GM20431 (cell line): Measurements from ENCODE around the gene TMEM201.
"Not testable (repeated sequence)": the region's sequence is repeated elsewhere in the genome, so short reads cannot be mapped to it uniquely, and the experiment has no call there.

Experiments
- in situ Hi-C: fragments of 300-500 bp; cut with MseI, MboI; formaldehyde crosslinking; loops from one replicate; pipeline ENCODE4 v1.15.0; 2020; ENCODE audit warnings: low sequenced_read_pairs; ENCODE audit not compliant: unreplicated experiment

TMEM201 gene

DNA sequence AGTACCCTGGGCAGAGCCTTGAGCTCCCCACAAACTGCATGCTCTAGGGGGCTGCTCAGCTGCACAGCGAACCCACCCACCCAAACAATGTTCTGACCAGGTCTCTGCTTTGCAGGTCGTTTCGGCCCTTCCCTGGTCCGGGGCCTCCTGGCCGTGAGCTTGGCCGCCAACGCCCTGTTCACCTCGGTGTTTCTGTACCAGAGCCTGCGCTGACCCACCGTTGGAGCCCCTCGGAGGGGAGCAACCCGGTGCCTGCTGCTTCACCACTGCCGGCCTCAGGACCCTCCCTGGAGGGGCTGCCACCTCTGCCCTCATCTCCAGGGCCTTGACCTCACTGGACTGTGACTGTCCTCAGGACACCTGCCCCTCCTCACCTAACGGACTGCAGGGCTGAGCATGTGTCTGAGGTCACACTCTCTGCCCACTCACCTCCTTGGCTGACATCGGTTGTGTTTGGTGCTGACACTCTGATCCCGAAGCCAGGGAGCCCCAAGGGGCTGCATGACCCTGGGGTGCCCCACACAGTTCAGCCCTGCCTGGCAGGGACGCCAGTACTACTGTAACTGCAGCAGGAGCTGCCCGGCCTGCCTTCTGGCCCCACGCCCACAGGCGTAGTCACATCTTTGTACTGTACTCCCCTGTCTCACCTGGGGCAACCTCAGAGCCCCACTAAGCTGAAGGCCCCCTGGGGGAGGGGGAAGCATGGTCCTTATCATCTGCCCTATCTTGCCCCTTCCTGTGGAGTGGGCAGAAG, 24.3 kb downstream of the TMEM201 start:
- in situ Hi-C loops: loop anchor here (25.0 kb wide), 1 partner anchor 249 kb away; no protein-coding TSS in a partner anchor

DNA sequence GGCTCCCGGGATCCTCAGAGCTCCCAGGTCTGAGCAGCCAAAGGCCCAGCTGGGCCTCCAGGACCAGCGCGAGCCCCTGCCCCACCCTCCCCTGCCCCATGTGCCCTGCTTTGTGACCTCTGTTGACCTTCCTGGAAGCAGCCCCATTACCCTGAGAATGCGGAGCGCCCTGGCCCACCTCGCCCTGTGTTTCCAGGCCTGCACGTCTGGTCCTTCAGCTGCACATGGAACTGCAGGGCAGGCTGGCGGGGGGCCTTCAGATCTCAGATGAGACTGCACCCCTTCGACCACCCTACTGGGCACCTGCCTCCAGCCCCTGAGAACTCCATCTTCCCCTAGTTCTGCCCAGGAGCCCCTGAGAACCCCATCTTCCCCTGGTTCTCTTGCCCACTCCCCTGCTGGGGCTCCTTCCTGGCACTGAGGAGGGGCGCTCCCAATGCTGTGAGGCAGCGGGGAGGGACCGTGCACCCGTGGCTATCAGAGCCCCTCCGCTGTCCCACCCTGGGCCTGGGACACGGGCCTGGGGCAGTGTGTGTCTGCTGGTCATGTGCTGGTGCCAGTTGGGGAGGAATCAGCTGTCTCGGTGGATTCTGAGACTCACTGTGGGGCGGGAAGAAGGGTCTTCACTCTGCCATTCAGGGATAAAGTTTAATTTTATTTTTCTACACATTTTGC, 25.1 kb downstream of the TMEM201 start:
- in situ Hi-C loops: loop anchor here (25.0 kb wide), 1 partner anchor 249 kb away; no protein-coding TSS in a partner anchor

DNA sequence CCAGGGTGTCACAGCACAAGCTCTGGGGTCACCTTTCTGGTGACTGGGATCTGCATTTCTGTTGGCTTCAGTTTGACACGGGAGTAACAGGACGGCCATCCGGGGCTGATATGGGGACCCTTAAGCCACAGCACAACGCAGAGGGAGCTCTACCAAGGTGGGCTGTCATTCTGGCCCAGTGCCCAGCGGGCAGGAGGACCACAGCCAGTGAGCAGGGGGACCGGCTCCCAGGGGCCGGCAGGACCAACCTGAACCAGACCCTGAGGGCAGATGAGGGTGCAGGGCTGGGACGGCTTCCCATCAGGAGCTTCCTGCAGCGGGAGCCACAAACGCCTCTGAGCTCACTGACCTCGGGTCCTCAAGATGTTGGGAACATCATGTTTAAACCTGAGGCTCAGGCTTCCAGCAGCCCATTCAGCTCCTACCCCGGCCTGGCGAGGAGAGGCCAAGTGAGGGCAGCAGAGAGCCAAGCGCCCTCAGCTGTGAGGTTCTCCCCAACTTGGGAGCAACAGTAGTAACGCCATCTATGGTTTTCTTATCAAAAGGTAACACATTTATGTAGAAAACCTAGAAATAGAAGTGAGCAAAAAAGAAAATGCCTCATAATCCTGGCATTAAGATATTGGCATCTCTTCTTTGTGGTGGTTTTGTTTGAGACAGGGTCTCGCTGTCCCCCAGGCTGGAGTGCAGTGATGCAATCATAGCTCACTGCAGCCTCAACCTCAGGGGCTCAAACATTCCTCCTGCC, 26.8 kb downstream of the TMEM201 start:
- in situ Hi-C loops: loop anchor here (25.0 kb wide), 1 partner anchor 247 kb away; no protein-coding TSS in a partner anchor

DNA sequence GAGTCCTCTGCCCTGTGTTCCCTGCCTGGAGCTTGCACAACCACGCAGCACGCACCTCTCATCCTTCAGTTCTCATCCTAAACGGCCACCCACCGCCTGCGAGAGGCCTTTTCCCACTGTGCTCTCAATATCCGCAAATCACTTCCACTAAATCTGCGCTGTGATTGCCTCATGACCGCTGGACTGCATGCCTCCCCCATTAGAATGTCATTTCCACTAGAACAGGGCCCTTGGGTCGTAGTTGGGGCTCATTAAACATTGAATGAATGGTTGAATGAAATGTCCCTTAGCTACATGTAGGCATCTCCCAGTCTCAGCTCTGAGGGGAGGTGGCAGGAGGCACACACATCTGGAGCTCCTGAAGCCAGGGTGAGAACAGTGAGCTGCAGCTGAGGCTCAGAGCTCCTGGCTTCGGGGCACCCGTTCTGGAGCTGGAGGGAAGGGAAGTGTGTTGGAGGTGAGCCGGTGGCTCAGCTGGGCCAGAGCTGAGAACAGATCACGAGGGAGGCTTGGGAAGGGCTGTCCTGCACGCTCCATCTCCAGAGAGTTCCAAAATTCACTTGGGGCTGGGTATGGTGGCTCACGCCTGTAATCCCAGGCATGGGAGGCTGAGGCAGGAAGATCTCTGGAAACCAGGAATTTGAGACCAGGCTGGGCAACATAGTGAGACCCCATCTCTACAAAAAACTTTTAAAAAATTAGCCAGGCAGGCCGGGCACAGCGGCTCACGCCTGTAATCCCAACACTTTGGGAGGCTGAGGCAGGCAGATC, 30.4 kb downstream of the TMEM201 start:
- in situ Hi-C loops: loop anchor here (25.0 kb wide), 1 partner anchor 243 kb away; no protein-coding TSS in a partner anchor

DNA sequence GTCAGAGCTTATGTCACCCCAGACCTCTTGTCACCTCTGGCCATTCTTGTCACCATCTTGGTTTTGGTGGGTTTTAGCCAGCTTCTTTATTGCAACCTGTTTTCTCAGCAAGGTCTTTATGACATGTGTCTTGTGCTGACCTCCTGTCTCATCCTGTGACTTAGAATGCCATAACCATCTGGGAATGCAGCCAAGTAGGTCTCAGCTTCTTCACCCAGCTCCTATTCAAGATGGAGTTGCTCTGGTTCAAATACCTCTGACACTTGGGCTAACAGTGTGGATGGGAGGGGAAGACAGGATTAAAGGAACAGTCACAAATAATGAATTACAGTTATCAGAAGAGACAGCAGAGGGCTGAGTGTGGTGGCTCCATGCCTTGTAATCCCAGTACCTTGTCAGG, 32.3 kb downstream of the TMEM201 start:
- in situ Hi-C loops: loop anchor here (25.0 kb wide), 1 partner anchor 241 kb away; no protein-coding TSS in a partner anchor

DNA sequence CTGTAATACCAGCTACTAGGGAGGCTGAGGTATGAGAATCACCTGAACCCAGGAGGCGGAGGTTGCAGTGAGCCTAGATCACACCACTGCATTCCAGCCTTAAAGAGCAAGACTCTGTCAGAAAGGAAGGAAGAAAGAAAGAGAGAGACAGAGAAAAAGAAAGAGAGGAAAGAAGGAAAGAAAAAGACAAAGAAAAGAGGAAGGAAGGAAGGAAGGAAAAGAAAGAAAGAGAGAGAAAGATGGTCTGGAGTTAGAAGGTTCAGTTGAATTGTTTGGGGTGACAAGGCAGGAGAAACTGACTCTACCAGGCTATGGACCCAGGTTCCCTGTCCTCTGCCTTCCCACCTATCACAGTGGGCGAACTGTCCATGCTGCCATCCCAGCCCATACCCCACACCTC, 35.4 kb downstream of the TMEM201 start:
- in situ Hi-C loops: loop anchor here (25.0 kb wide), 1 partner anchor 238 kb away; no protein-coding TSS in a partner anchor

DNA sequence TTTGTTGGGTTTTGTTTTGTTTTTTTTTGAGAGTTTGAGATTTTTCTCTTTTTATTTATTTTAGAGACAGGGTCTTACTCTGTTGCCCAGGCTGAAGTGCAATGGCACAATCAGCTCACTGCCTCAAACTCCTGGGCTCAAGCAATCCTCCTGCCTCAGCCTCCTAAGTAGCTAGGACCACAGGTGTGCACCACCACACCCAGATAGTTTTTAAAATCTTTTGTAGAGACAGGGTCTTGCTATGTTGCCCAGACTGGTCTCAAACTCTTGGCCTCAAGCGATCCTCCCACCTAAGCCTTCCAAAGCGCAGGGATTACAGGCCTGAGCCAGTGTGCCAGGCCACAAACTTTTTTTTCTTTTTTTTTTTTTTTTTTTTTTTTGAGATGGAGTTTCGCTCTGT, 36.3 kb downstream of the TMEM201 start:
- in situ Hi-C loops: not testable (repeated sequence)

DNA sequence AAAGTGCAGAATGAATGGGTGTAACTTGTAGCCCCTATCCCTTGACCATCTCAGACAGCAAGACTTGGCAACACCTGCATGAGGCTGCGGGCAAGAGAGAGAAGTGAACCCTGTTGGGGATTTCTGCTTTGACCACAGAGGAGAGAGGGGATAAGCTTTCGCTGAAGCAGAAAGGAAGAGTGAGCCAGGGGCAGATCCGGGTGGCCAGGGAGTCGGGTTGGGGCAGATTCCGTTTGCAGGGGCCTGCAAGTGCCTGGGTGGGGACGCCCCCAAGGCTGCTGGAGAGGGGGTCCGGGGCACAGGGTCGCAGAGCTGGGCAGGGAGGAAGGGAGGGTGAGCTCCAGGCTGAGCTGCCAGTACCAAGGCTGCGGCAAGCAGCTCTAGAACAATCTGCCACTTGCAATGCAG, 37.5 kb downstream of the TMEM201 start:
- in situ Hi-C loops: no loop called here

DNA sequence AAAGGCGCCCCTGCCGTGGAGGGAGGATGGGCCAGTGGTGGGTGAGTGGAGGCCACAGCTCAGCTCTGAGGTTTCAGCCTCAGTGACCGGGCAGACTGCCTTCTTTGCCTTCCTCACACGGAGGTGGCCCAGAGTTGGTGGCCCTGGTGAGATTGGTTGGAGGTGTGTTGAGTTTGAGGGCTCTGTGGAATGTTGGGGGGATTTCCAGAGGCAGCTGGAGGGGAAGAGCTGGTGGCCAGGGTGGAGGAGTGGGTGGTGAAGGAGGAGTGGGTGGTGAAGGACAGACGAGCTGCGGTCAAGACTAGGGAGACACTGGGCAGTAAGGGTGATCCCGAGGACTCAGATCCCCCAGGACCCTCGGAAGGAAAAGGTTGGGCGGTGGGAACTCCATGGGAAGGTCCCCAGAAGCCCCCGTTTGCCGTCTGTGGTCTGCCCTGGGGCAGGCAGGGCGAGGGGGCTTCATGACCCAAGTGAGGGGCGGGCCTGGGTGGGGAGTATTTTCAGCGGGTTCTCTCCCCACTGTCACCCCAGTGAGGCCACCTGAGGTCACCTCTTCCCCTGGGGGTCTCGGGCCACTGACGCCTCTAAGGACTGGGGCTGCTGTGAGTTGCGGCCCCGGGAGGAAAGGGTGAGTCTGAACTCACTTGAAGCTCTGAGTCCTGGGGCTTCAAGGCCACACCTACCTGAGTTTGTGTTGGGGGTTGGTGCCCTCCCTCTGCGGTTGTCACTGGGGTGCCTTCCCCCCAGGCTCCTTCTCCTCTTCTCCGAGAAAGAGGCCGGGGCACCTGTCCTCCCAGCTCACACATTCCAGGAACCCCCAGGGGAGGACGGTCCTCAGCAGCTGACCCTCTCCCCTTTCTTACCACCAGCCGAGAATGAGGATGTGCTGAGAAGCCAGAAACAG, 40.1 kb downstream of the TMEM201 start:
- in situ Hi-C loops: no loop called here

DNA sequence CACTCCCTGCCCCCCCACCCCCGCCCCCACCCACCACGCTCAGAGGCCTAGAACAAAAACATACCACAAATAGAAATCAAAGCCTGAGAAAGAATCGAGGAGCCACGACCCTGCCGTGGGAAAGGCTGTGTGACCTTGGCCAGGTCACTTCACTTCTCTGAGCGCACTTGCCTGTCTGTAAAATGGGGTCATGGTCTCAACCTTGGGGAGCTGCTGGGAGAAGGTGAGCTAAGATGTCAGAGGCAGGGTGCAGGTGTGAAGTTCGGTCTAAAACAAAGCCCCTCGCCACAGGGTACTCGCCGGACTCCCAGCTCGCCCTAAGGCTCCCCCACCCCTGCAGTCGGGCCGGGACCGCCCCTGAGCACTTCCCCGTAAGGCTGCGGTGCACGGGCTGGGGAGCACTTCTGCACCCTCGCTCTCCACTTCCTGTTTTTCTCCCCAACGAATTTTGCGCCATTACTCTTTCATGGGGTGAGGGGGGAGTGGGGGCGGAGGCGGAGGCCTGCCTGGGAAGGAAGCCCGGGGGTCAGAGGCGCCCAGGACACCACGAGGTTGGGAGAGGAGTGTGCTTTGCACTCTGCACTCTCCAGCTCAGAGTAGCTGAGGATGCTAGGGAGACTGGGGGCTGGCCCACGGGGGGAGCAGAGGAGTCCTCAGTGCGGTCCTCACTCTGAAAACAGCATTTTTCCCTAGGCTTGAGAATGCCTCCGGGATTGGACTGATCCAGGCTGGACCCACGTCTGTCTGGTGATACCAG, 40.9 kb downstream of the TMEM201 start:
- in situ Hi-C loops: no loop called here

DNA sequence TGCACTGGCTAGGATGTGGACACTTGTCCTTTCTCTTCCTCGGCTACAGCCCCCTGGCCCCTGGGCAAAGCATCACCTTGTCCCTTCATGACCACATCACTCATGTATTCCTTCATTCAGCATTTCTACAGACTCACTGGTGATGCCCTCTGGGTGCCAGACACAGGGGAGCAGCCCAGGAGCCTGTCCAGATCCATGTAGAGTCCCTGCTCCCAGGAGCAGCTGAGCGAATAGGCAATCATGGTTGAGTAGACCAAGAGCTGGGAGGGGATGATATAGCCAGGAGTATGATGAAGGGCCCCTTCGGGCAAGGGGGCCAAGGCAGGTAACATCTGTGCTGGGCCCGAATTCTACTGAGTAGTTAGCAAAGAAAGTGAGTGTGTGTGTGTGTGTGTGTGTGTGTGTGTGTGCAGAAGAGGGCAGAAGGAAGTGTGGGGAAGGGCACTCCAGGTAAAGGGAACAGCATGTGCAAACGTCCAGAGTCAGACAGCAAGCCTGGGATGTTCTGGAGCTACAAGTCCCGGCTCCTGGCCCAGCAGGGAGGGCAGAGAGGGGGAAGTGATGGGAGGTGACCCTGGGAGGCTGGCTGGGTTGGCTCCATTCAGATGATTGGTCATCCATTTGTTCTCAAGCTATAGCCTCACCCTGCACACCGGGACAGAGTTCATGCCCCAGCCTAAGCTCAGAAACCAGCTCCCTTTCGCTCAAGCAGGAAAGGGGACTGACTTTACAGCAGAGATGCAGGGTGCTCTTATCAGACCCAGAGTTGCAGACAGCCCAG, 41.8 kb downstream of the TMEM201 start:
- in situ Hi-C loops: no loop called here

DNA sequence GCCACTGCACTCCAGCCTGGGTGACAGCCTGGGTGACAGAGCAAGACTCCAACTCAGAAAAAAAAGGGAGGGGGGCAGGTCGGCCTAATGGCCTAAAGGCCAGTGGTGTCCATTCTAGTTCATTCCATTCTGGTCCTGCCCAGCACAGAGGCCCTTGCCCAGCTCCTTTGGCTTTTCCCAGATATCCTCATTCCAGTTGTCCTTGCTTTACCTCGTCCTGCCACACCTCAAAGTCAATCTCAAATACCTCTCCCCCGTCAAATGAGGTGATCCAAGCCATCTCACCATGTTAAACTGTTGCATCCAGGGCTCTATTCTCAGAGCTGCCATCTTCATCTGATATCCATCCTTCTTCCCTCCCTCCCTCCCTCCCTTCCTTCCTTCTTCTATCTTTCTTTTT, 42.9 kb downstream of the TMEM201 start:
- in situ Hi-C loops: no loop called here

DNA sequence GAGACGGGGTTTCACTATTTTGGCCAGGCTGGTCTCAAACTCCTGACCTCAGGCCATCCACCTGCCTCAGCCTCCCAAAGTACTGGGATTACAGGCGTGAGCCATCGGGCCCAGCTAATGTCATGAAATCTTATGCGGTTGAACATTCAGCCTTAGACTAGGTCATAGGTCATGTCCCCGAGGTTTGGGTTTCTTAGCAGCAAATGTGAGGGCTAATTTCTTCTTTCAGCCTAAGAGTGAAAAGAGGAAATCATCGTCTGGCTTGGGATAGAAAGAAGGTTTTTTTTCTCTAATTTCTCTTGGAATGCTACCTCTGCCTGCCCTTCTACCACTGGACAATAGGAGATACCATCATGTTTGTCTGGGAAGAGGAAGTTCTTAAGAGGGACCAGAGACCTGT, 44.8 kb downstream of the TMEM201 start:
- in situ Hi-C loops: no loop called here

DNA sequence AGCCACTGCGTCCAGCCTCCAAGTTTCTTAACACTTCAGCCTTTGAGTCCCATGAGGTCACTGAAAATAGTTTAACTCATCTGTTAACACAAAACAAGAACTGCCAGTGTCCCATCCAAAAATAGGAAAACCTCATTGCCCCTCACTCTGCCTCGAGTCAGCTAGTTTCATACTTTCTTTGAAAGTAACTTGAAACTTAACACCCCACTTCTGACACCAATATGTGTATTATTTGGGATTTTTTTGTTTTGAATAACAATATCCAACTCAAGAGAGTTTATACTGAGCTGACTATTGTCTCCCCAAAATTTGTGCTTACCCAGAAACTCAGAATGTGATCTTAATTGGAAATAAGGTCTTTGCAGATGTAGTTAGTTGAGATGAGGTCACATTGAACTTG, 45.9 kb downstream of the TMEM201 start:
- in situ Hi-C loops: no loop called here

DNA sequence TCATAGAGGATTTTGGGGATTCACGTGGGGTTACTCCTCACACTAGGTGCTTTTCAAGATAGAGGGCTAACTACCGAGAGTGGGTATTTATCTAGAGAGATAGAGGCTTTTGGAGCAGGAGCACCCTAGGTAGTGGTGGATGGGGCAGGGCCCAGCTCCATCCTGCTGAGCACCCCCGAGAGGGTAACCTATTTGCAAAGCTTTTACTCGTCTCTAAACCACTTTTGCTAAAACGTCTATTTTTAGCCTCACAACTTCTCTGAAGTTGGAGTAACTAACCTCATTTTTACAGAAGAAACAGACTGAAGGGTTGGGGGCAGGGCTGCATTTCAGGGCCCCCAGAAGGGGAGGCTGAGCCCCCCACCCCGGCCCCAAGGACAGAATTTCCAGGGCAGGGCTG, 50.5 kb downstream of the TMEM201 start:
- in situ Hi-C loops: no loop called here

DNA sequence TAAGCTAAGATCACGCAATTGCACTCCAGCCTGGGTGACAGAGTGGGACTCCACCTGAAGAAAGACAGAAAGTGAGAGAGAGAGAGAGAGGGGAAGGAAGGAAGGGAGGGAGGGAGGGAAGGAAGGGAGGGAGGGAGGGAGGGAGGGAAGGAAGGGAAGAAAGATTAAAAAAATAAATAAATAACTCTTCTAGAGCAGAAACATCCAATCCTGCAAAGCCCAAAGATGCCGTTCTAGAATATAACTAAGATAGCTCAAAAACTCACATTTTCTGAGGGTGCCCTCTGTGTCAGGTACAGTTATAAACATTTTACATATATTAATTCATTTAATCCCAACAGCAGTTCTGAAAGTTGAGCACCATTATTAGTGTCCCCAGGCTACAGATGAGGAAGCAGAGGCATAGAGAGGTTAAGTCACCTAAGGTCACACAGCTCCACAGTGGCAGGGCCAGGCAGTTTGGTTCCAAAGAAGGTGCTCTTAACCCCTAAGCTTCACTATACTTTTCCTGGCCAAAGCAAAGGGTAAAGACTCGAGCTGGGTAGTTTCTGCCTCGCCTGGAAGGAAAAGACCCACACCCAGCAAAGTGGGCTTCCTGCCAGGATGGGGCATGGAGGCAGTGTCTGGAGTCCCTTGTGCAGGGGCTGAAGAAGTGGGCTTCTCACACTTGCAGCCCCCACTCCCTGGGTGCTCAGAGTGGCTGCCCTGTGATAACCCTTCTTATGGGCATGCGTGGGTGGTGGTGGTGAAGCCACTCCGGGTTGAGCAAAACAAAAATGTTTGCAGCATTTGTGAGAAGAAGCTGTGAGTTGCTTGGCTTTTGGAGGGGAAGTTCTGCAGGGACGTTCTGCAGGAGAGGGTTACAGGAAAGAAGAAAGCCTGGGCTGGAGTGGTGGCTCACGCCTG, 54.9 kb downstream of the TMEM201 start:
- in situ Hi-C loops: no loop called here

DNA sequence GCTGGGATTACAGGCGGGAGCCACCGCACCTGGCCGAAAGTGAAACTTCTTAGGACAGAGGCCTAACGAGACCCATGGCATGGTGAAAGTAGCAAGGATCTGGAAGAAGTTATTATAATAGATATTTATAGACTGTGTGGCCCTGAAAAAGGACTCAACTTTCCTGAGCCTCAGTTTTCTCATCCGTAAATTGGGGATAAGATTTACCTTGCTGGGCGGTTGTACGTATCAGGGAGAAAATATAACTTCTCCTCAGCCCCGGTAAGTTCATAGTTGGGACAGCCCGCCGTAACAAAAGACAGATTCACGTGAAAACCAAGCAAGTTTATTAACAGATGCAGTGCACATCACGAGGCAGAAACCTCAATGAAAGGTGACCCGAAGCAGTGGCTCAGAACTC, 57.3 kb downstream of the TMEM201 start:
- in situ Hi-C loops: no loop called here
